GM19240 (cell line): ENCODE measurements around the gene SPOCD1.
A peak's percentile ranks its signal among the peaks of the same experiment; 100 is the strongest.

Experiments used
- DNase-seq: peaks from one replicate; pipeline ENCODE4 v3.0.0; 2011; ENCODE audit warnings: low spot score; ENCODE audit not compliant: insufficient read length

SPOCD1 gene

GRCh38 chr1:31815752-31816500 lies at the start of gene SPOCD1:
Gene SPOCD1 (minus strand): TSS chr1:31816022. CDS start chr1:31815333, 689 bp downstream.
- DNase-seq = peak; percentile 73

GRCh38 chr1:31862071-31862470 lies 46.2 kb upstream of the SPOCD1 start:
- DNase-seq = no peak

DNA sequence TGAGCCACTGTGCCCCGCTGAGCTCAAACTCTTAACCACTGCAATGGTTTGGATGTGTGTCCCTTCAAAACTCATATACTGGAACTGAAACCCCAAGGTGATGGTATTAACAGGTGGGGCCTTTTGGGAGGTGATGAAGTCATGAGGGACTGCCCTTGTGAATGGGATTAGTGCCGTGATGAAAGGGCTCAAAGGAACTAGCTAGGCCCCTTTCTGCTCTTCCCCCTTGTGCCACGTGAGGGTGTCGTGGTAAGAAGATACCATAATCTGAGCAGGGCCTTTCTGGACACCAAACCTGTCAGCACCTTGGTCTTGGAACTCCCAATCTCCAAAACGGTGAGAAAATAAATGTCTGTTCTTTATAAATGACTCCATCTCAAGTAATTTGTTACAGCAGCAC lies 45.5 kb upstream of the SPOCD1 start:
- DNase-seq = no peak

- DNase-seq = no peak
Observed at GRCh38 chr1:31860581-31860980, 44.8 kb upstream of the SPOCD1 start.

DNA sequence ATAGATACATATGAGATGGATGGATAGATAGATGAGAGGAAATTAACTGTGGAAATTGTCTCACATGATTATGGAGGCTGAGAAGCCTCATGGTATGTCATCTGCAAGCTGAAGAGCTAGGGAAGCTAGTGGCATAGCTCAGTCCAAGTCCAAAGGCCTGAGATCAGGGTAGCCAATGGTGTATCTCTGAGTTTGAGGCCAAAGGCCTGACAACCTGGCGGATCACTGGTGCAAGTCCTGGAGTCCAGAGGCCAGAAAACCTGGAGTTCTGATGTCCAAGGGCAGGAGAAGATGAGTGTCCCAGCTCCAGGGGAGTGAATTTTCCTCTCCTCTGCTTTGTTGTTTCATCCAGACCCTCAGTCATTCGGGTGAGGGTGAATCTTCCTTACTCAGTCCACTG lies 43.9 kb upstream of the SPOCD1 start:
- no peak for DNase-seq

- no peak for DNase-seq
Observed at GRCh38 chr1:31859044-31859443, 43.2 kb upstream of the SPOCD1 start.

DNA sequence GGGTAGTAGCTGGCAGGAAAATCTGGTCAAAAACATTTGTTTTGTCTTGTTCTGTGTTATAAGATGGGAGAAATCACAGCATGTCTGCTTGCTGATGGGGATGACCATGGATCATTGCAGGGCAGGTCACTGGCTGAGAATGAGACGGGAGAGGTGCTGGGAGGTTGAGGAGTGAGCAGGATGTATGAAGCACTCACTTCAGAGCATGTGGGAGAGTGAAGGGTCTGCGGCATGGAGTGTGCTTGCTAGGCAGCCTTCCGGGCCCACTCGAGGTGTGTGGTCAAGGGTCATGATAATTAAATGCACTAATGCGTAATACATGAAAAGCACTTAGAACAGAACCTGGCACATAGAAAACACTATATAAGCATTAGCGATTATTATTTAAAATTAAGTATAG lies 42.0 kb upstream of the SPOCD1 start:
- no peak for DNase-seq

DNA sequence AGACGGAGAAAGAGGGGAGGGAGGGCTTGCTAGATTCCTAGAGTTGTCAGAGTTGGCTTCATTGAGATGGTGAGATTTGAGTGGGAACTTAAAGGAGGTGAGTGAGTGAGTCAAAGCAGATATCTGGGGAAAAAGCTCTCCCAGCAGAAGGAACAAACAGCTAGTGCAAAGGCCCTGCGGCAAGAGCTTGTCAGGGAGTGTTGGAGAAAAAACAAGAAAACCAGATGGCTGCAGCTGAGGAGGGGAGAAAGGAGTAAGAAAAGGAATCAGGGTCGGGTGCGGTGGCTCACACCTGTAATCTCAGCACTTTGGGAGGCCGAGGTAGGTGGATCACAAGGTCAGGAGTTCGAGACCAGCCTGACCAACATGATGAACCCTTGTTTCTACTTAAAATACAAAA lies 40.3 kb upstream of the SPOCD1 start:
- no peak for DNase-seq

GRCh38 chr1:31855038-31855845 lies 39.4 kb upstream of the SPOCD1 start:
- no peak for DNase-seq

GRCh38 chr1:31849653-31850052 lies 33.8 kb upstream of the SPOCD1 start:
- DNase-seq = no peak

- DNase-seq = peak; percentile 15
Observed at GRCh38 chr1:31848381-31848897, 32.6 kb upstream of the SPOCD1 start.

- no peak for DNase-seq
Observed at GRCh38 chr1:31846484-31846883, 30.7 kb upstream of the SPOCD1 start.

DNA sequence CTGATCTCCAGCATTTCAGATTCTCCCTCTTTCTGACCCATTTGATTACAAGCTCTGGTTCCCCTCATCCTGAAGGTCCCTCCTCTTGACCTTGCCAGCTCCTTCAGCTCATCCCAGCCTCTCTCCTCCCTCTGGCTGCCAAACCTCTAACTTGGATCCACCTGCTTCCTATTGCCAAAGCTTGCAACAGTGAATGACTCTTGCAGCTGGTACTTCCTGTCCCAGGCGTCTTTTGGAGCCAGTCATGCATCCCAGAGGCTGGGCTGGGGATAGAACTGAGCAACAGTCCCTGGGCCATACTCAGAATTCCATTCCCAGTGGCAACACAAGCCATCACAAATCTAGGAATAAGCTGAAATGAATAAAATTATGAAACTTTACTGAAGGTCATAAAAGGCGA lies 27.7 kb upstream of the SPOCD1 start:
- no peak for DNase-seq

DNA sequence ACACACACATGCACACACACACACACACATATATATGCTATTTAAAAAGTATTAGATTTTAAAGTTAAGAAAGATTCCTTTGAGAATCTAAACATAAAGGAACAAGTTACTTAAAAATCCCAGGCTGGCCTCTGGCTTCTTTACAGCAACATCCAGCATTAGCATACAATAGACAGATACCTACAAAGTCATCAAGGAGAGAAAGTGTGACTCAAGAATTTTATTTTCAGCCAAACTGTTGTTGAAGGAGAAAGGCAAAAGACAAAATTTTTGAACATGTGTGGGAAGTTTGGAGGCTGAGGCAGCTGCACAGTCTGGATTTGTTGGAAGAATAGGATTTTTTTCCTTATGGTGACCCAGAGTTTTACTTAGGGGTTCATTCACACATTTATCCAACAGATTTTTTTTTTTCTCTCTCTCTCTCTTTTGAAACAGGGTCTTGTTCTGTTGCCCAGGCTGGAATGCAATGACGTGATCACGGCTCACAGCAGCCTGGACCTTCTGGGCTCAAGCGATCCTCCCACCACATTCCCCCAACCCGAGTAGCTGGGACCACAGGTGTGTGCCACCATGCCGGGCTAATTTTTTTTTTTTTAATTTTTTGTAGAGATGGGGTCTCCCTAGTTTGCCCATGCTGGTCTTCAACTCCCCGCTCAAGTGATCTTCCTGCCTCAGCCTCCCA lies 24.0 kb upstream of the SPOCD1 start:
- DNase-seq = no peak

DNA sequence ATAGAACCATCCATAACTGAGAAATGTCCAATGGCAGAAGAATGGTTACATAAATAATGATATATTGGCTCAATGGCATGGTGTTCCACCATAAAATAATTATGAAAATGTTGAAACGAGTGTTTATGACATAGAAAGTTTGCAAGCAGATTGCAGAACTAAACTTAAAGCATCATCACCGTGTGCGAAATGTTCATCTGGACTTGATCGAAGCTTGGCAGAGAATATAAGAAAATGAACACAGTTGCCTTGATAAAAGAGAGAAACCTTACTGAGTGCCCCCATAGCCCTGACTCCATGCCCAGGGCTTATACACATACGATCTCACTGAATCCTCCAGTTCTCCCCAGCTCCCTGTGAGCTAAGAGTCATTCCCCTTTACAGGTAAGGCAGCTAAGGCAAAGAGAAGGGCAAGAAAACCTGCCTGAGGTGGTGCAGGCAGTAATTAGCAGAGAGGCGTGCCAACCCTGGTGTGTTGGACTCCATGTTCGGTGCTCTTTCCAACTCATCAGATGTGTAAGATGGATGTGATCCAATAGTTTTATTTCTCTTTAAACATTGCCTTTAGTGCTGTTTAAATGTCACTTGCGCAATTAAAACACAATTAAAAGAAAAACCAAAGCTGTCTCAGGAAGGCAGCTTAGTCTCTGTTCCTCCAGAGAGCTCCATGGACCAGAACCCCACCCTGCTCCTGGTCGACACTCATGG lies 21.8 kb upstream of the SPOCD1 start:
- no peak for DNase-seq

DNA sequence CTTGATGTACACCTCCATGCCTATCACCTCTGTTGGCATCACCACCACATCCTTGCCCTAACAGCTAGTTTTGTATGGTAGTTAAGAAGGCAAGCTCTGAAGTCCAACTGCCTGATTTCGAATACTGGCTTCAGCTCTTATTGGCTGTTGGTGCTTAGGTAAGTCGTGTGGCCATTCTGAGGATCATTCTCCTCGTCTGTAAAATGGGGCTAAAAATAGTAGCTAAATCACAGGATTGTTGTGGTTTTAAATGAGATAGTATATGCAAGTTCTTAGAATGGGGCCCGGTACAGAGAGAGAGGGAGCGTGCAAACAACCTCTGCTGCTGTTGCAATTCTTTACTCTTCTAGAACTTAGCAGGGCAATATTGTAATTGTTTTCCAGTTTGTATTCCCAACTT lies 20.8 kb upstream of the SPOCD1 start:
- DNase-seq = no peak

DNA sequence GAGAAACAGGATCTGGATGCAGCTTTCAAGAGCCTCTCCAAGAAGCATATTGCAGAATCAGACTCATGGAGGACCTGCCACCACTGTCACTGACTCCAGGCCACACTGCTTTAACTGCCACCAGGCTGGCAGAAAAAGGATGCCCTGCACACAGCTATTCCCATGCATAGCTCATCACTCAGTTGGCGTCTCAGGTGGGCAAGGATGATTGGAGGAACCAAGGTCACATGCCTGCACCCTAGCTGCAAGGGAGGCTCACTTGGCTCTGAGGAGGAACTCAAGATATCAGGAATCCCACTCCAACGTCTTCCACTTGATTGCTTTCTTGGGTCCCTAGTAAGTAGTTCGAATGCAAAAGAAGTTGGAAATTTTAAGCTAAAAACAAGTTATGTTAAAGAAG lies 19.6 kb upstream of the SPOCD1 start:
- DNase-seq = no peak

- DNase-seq = no peak
Observed at GRCh38 chr1:31834501-31834900, 18.7 kb upstream of the SPOCD1 start.

DNA sequence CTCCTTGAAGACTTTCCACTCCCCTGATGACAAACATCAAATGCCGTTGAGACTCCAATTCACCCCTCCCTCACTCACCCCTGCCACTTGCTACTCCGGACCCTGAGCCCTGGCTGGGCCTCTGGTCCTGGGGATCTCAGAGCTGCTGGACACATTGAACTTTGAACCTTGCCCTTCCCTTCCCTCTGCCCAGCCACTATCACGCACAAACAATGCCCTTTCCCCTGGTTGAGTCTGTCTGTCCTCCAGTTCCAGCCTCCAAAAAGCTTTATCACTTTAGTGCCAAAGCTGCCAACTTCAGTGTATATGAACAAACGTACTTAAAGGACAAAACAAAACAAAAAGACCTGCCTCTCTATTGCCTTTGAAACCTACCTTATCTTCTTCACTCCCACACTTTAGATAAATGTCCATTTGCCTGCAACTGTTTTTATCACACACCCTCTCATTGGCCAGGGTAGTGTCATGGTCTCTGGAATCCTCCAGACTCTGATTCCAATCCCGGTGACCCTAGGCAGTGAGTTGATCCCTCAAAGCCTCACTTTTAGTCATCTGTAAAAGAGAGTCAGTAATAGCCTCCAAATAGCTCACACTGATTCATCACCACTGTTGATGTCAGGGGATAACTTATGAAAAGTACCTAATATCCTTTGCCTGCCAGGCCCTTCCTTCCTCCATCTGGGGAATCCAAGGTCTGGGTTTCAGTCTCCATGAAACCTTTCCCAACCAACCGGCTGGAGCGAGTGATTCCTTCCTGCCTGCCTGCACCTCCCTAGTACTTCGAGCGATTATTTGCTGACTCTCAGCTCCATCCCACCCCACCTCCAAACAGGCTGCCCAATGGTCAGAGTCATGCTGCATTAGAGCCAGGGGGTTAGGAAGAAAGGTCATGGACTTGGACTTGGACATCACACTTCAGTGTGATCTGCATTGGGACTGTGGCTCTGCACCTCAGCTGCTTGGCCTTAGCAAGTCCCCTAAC lies 15.9 kb upstream of the SPOCD1 start:
- DNase-seq = no peak

GRCh38 chr1:31830511-31830910 lies 14.7 kb upstream of the SPOCD1 start:
- no peak for DNase-seq
